Muscle of leg (tissue), 11 donors: Measurements from ENCODE around the gene MBLAC1. TPM values are rescaled to one million over a fixed set of nuclear protein-coding genes. Genes with fewer than 3 reads are reported as not detected.

ENCODE experiments used
- DNase-seq: peaks from one replicate; pipeline ENCODE4 v3.0.0; 2013
- H3K27ac ChIP-seq: one replicate; pipeline ENCODE4 v1.5.1; 2013; ENCODE audit warnings: mild to moderate bottlenecking, low read length, control low read depth
- H3K27me3 ChIP-seq: one replicate; pipeline ENCODE4 v1.6.1; 2013; ENCODE audit warnings: low read length; ENCODE audit not compliant: control insufficient read depth, insufficient read depth
- H3K36me3 ChIP-seq: one replicate; pipeline ENCODE4 v1.6.1; 2013; ENCODE audit warnings: low read length; ENCODE audit not compliant: control insufficient read depth, insufficient read depth
- H3K4me1 ChIP-seq: one replicate; pipeline ENCODE4 v1.6.1; 2013; ENCODE audit warnings: low read length; ENCODE audit not compliant: control insufficient read depth, insufficient read depth
- H3K4me3 ChIP-seq: one replicate; pipeline ENCODE4 v1.5.1; 2013; ENCODE audit warnings: low read length, control low read depth
- H3K9me3 ChIP-seq: replicated peaks from 2 replicates; pipeline ENCODE4 v1.6.1; 2013; ENCODE audit warnings: low read depth, low read length; ENCODE audit not compliant: control insufficient read depth
- WGBS: methylation state at CpG from one replicate; pipeline ENCODE4 v1.1.5; 2013; ENCODE audit warnings: missing lambda C conversion rate; ENCODE audit not compliant: insufficient coverage; 5-methylcytosine and 5-hydroxymethylcytosine counted together
- polyA plus RNA-seq, 8 donors: library from polyadenylated mRNA; unstranded; fragments of 120-200 nt; gene quantifications; one replicate each; pipeline versions ENCODE4 v1.2.1 to v1.2.3, GENCODE V29; 2013; ENCODE audit warnings: inconsistent platforms in 1 of 8, low replicate concordance in 1 of 8; ENCODE audit not compliant: insufficient read length in 8 of 8, insufficient read depth in 1 of 8
- total RNA-seq: library from RNA; stranded (reverse); fragments of 120-200 nt; gene quantifications from one replicate; pipeline ENCODE4 v1.2.4, GENCODE V29; 2013

The MBLAC1 gene
- total and polyA plus RNA-seq, 9 donors, result 1.2 to 2.3 (median 1.4) TPM

DNA sequence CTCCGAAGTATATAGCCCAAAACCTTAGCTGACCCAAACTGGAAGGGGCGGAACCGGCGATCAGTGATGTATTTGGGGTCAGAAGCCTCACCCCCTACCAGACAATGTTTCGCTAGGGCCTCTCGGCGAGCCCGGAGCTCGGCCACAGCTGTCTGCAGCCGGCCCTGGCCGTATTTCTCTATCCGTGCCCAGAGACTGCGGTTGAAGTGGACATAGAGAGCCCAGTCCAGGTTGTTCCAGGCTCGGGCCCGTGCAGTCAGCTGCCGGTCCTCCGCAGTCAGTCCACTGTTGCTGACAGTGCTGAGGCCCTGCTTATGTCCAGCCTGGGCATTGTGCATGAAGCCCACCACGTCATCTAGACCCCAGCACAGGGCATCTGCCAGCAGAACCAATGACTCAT, 33.3 kb downstream of the MBLAC1 start:
- no peaks in the 10 kb centered on the region for H3K27me3 ChIP-seq
- H3K4me3 ChIP-seq, result no peak overlapping the region
- peaks cover 25% of the 10 kb centered on the region for H3K36me3 ChIP-seq
- no peak for DNase-seq
- H3K4me1 ChIP-seq, result peaks cover 16% of the 10 kb centered on the region
- no peak overlapping the region for H3K27ac ChIP-seq
- H3K9me3 ChIP-seq, result no peaks in the 10 kb centered on the region
- 91% methylated on average over 16 of the region's 18 CpGs for WGBS

DNA sequence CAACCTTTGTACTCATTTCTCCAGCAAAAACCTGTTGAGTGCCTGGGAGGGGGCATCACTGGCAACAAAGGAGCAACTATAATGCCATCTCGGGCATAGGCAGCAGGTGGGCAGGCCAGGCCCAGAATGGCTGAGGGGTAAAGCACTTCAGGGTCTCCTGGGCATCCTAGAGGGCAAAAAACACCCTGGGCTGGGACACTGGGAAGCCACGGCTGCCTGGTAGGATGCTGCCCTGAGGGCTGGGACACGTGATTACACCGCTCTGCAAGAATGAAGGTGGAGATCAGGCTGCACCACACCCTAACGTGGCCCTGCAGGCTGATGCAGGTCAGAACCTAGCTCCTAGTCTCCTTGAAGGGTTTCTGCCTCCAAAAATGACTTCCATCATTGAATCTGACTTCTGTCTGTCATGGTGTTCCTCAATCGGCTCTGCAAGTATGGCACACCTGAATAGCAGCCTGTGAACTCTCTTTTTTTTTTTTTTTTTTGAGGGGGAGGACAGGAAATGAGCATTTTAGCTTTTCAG, 36.3 kb downstream of the MBLAC1 start:
- 66% methylated on average over 5 of the region's 6 CpGs for WGBS
- H3K27me3 ChIP-seq, result peaks cover 17% of the 10 kb centered on the region
- DNase-seq, result no peak
- peaks cover 24% of the 10 kb centered on the region for H3K4me1 ChIP-seq
- H3K4me3 ChIP-seq, result no peak overlapping the region
- H3K9me3 ChIP-seq, result no peaks in the 10 kb centered on the region
- peaks cover 3% of the 10 kb centered on the region for H3K36me3 ChIP-seq
- no peak overlapping the region for H3K27ac ChIP-seq

DNA sequence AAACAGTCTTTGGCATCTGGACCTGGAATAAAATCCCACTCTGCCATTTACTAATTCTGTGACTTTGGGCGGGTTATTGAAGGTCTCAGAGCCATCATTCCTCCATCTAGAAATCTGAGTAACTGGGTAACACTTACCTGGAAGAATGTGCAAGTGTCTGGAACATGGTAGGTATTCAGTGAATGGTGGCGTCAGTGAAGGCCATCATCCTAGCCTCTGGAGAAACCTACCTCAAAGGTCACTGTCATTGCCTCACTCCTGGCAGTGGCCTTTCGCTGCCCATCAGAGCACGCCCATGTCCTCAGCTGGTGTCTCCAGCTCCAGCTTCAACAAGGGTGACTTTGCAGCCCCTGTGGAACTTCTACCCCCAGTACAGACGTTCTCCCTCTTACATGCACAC, 37.1 kb downstream of the MBLAC1 start:
- no peak for DNase-seq
- Histone ChIP-seq H3K27me3 (peaks cover 20% of the 10 kb centered on the region), H3K27ac (no peak overlapping the region), H3K4me1 (peaks cover 31% of the 10 kb centered on the region), H3K36me3 (peaks cover 3% of the 10 kb centered on the region), H3K9me3 (no peaks in the 10 kb centered on the region), H3K4me3 (no peak overlapping the region)
- WGBS, result 93% methylated on average over 3 of the region's 5 CpGs

DNA sequence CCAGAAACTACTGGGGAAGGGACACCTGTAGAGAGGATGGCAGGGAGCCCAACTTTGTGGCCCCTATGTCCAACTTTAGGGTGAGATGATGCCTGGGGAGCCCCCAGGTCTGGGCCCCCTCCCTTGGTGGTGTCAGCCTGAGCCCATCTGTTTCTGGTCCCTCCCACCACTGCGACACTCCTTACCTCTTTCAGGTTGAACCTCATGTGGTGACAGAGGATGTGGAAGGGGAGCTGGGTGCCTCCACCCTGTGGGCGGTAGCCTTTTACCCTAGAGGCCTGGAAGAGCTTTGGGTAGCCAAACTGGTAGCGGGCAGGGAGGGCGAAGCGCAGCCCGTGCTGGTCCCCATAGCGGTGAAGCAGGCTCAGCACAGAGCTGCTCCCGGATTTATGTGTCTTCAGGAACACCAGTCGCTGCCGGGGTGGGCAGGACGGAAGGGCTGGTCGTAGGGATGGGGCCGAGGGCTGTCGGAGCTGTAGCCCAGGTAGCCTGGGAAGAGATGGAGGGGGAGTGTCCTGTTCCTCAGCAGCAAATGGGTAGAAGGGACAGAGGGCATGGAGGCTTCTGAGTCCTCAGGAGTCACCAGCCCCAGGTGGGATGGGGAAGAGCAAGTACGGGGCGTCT, 39.7 kb downstream of the MBLAC1 start:
- no peak overlapping the region for H3K4me3 ChIP-seq
- H3K4me1 ChIP-seq, result peaks cover 36% of the 10 kb centered on the region
- H3K27ac ChIP-seq, result no peak overlapping the region
- WGBS, result 56% methylated on average over 15 of the region's 16 CpGs
- no peaks in the 10 kb centered on the region for H3K9me3 ChIP-seq
- no peak for DNase-seq
- peaks cover 3% of the 10 kb centered on the region for H3K36me3 ChIP-seq
- peaks cover 29% of the 10 kb centered on the region for H3K27me3 ChIP-seq

DNA sequence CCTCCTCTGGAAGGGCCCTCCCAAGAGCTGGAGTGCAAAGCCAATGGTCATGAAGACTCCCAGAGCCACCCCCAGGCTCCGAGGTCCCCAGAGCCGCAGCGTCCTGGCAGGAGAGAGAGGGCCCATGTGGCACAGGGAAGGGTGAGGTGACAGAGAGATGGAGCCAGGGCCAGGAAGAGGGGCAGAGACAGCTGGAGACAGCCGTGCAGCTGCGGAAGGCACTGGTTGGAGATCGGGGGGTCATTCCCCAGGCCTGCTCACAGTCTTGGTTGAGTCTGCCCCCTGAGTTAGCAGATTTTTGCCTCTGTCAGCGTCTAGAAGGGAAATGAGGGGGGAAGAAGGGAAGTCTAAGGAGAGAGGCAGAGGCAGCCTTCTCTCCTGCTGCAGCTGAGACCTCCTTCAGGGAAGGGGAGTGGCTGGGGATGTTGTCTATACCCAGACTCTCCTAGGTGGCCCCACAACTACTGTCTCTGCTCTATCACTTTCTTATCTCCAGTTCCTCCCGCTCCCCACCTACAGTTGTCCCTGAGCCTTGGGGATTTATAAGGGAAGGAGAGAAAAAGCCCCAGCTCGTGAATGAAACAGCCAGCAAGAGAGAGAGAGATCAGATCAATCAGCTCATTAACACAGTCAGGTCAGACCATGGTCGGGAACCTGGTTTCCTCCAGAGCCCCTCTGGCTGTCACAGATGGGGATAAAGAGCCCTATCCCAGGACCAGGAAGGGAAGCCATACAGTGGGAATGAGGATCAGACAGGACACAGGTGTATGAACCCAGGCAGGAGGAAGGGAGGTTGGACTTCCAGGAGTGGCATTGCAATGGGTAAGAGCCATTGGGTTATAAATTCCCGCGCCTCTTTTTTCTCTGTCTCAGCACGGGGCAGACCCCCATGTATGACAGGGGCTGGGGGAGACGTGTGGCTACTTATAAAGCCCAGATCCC, 40.5 kb downstream of the MBLAC1 start:
- H3K9me3 ChIP-seq, result no peaks in the 10 kb centered on the region
- 22% methylated on average over 7 of the region's 14 CpGs for WGBS
- peaks cover 36% of the 10 kb centered on the region for H3K4me1 ChIP-seq
- peaks cover 35% of the 10 kb centered on the region for H3K27me3 ChIP-seq
- peak overlapping the region; percentile 50 for H3K4me3 ChIP-seq
- DNase-seq, result no peak
- H3K36me3 ChIP-seq, result peaks cover 3% of the 10 kb centered on the region
- peak overlapping the region; percentile 88 for H3K27ac ChIP-seq

DNA sequence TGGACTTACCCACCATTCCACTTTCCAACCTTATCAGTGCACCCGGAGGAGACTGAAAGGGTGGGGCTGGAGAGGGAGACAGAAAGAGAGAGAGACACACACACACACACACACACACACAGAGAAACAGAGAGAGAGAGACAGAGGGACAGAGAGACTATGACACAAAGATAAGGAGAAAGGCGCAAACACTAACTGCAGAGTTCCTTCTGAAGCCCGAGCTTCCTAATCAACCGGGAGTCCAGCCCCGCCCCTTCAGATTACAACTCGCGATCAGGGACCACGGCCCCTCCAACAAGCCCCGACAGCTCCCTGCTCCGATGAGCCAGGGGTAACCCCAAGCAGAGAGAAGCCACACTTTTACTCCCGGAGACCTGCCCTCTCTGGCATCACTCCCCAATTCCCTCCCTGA, 41.2 kb downstream of the MBLAC1 start:
- Histone ChIP-seq H3K36me3 (peaks cover 3% of the 10 kb centered on the region), H3K27me3 (peaks cover 35% of the 10 kb centered on the region), H3K4me1 (peaks cover 36% of the 10 kb centered on the region), H3K27ac (peak overlapping the region; percentile 88), H3K9me3 (no peaks in the 10 kb centered on the region), H3K4me3 (peak overlapping the region; percentile 50)
- DNase-seq, result no peak
- WGBS, result 2% methylated on average over 9 of the region's 11 CpGs

DNA sequence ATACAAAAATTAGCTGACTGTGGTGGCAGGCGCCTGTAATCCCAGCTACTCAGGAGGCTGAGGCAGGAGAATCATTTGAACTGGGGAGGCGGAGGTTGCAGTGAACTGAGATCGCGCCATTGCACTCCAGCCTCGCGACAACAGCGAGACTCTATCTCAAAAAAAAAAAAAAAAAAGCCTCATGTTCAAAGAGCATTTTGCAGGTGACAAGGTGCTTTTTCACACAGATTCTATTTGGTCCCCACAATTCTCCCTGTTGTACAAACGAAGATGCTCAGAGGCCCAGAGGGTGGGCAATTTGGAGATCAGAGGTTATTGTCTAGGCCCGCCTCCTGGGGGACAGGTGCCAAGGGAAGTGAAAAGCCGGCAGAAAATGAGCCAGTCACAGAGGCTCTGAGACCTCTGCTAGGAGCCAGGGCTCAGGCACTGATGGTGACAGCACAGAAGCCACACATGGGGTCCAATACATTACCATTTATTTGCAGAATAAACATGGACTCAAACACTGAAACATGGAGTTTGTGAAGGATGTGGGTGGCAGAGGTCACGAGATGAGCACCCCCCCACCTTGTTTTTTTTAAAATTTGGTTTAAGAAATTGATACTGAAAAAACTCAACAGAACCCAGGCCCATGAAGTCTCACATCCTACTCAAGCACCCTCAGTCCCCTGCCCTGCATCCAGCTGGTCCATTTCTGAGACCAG, 42.5 kb downstream of the MBLAC1 start:
- WGBS, result 88% methylated on average over 8 of the region's 11 CpGs
- DNase-seq, result no peak
- H3K36me3 ChIP-seq, result peaks cover 2% of the 10 kb centered on the region
- H3K4me3 ChIP-seq, result no peak overlapping the region
- no peak overlapping the region for H3K27ac ChIP-seq
- H3K4me1 ChIP-seq, result peaks cover 36% of the 10 kb centered on the region
- no peaks in the 10 kb centered on the region for H3K9me3 ChIP-seq
- H3K27me3 ChIP-seq, result peaks cover 35% of the 10 kb centered on the region

DNA sequence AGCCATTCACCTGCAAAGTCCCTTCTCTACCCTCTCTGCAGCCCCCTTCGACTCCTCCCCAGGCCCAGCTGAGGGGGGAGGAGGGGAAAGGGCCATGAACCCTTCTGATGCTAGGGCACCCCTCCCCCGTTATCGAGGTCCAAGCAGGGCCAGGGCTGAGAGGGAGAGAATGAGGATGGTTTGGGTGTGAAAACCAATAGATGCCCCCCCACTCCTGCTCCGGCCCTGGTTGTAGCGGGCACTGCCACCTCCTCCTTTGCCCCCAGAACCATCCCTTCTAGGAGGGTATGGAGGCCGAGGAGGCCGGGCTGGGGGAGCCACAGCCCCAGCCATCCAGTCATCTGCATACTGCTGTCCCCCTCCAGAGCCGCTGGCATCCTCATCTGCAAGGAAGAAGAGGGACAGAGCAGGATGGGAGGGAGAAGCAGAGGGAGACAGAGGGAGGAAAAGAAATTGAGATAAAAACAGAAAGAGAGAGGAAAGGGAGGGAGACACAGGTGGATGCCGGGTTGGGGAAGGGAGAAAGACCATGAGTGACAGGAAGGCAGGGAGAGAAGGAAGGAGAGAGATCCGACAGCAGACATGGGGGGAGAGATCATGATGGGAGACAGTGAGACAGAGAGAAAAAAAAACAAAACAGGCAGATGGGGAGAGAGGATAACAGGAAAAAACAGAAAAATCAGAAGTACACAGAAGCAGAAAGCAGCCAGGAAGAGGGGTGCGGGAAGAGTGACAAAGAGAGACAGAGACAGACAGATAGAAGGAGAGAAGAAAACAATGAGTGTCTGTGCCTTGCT, 43.5 kb downstream of the MBLAC1 start:
- H3K27ac ChIP-seq, result no peak overlapping the region

DNA sequence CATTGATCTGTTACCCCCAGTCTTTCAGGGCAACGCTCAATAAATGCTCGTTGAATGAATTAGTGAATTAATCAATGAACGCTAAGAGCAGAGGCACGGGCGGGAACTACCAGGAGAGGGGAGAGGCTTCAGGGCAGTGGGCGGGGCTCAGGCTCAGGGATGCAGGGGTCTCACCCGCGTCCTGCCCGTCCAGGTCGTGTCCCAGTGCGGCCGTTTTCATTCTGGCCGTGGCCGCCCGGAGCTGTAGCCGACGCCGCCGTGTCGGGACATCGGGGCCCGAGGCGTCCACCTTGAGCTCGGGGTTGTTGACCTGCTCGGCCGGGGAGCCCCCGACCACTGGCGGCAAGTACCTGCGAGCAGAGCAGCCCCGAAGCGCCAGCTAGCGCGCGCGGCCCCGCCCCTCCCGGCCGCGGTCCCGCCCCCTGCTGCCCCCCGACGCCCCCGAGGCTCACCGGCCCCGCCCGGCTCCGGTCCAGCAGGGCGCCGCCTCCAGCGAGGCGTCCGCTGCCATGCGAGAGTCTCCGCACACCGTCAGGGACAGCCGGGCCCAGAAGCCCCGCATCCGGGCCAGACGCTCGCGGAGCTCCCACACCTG, 44.4 kb downstream of the MBLAC1 start:
- no peak for DNase-seq
- WGBS, result 6% methylated on average over 54 of the region's 61 CpGs
- peaks cover 4% of the 10 kb centered on the region for H3K36me3 ChIP-seq
- peaks cover 33% of the 10 kb centered on the region for H3K27me3 ChIP-seq
- no peak overlapping the region for H3K27ac ChIP-seq
- H3K9me3 ChIP-seq, result no peaks in the 10 kb centered on the region
- H3K4me1 ChIP-seq, result peaks cover 37% of the 10 kb centered on the region
- peak overlapping the region; percentile 10 for H3K4me3 ChIP-seq

More for the DNA sequence above, 43.5 kb downstream of the MBLAC1 start:
- Histone ChIP-seq H3K4me3 (no peak overlapping the region), H3K36me3 (peaks cover 4% of the 10 kb centered on the region), H3K27me3 (peaks cover 35% of the 10 kb centered on the region), H3K4me1 (peaks cover 36% of the 10 kb centered on the region), H3K9me3 (no peaks in the 10 kb centered on the region)
- DNase-seq, result no peak
- WGBS, result 94% methylated on average over 3 of the region's 11 CpGs
